ENCODE data around the gene POT1.

The POT1 gene

DNA sequence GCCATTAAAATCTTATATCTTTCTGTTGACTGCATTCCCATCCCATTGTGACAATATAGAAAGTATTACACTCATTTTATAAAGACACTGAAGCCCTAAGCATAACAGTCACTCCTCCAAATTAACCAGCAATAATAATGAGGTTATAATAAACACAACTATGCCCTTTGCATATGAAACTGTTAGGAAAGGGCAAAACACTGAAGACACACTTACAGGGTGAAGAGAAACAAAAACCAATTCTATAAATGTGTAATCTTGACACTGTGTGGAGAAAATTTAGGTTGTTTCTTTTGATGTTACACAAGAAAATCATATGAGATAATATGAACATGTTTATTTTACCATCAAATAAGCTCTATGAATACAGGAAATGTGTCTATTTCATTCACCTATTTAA lies 150.0 kb downstream of the POT1 start:
- no peak overlapping the region for H3K27ac Mint-ChIP-seq
- H3K36me3 Mint-ChIP-seq (ENCODE audit: low read depth): no peaks in the 10 kb centered on the region
- H3K9me3 Mint-ChIP-seq: no peaks in the 10 kb centered on the region
- H3K4me1 Mint-ChIP-seq (ENCODE audit: low read depth): no peaks in the 10 kb centered on the region
- peaks cover 19% of the 10 kb centered on the region for H3K27me3 Mint-ChIP-seq
- H3K4me3 Mint-ChIP-seq: no peak overlapping the region

- Mint-ChIP-seq H3K9me3 (no peaks in the 10 kb centered on the region), H3K4me3 (no peak overlapping the region), H3K4me1 (ENCODE audit: low read depth) (no peaks in the 10 kb centered on the region), H3K36me3 (ENCODE audit: low read depth) (no peaks in the 10 kb centered on the region), H3K27me3 (peaks cover 23% of the 10 kb centered on the region), H3K27ac (no peak overlapping the region)
Observed at GRCh38 chr7:124779194-124779593, 150.4 kb downstream of the POT1 start.

- Mint-ChIP-seq H3K4me3 (no peak overlapping the region), H3K27ac (no peak overlapping the region), H3K36me3 (ENCODE audit: low read depth) (no peaks in the 10 kb centered on the region), H3K27me3 (peaks cover 35% of the 10 kb centered on the region), H3K9me3 (no peaks in the 10 kb centered on the region), H3K4me1 (ENCODE audit: low read depth) (no peaks in the 10 kb centered on the region)
Observed at GRCh38 chr7:124777268-124777667, 152.4 kb downstream of the POT1 start.

- peaks cover 40% of the 10 kb centered on the region for H3K27me3 Mint-ChIP-seq
- no peaks in the 10 kb centered on the region for H3K36me3 Mint-ChIP-seq (ENCODE audit: low read depth)
- H3K9me3 Mint-ChIP-seq: no peaks in the 10 kb centered on the region
- no peaks in the 10 kb centered on the region for H3K4me1 Mint-ChIP-seq (ENCODE audit: low read depth)
- H3K27ac Mint-ChIP-seq: no peak overlapping the region
- H3K4me3 Mint-ChIP-seq: no peak overlapping the region
Observed at GRCh38 chr7:124776153-124776552, 153.5 kb downstream of the POT1 start.

- Mint-ChIP-seq H3K27me3 (peaks cover 40% of the 10 kb centered on the region), H3K9me3 (no peaks in the 10 kb centered on the region), H3K36me3 (ENCODE audit: low read depth) (no peaks in the 10 kb centered on the region), H3K4me1 (ENCODE audit: low read depth) (no peaks in the 10 kb centered on the region), H3K27ac (no peak overlapping the region), H3K4me3 (no peak overlapping the region)
Observed at GRCh38 chr7:124775422-124775821, 154.2 kb downstream of the POT1 start.

- no peaks in the 10 kb centered on the region for H3K4me1 Mint-ChIP-seq (ENCODE audit: low read depth)
- H3K27me3 Mint-ChIP-seq: peaks cover 43% of the 10 kb centered on the region
- H3K27ac Mint-ChIP-seq: no peak overlapping the region
- H3K36me3 Mint-ChIP-seq (ENCODE audit: low read depth): no peaks in the 10 kb centered on the region
- no peaks in the 10 kb centered on the region for H3K9me3 Mint-ChIP-seq
- no peak overlapping the region for H3K4me3 Mint-ChIP-seq
Observed at GRCh38 chr7:124773938-124774337, 155.7 kb downstream of the POT1 start.

DNA sequence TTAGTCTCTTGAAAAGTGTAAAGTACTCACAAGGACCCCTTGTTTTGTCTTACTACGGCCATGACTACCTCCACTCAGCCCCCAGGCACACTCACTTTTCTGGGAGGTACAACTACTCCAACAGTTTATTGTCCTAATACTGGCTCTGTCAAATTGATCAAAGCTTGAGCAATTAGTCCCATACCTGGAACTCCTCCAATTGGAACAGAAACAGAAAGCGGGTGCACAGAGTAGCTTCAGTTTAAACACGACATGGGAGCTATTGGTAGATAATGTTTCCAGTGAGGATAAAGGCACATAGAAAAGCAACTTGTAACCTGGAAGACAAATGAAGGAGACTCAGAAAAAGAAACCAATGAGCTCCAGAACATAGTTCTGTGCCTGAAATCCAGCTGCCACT lies 156.3 kb downstream of the POT1 start:
- Mint-ChIP-seq H3K4me3 (no peak overlapping the region), H3K9me3 (no peaks in the 10 kb centered on the region), H3K27me3 (peaks cover 45% of the 10 kb centered on the region), H3K4me1 (ENCODE audit: low read depth) (no peaks in the 10 kb centered on the region), H3K36me3 (ENCODE audit: low read depth) (no peaks in the 10 kb centered on the region), H3K27ac (no peak overlapping the region)
